Measurements from ENCODE around the gene JARID2.

DNA sequence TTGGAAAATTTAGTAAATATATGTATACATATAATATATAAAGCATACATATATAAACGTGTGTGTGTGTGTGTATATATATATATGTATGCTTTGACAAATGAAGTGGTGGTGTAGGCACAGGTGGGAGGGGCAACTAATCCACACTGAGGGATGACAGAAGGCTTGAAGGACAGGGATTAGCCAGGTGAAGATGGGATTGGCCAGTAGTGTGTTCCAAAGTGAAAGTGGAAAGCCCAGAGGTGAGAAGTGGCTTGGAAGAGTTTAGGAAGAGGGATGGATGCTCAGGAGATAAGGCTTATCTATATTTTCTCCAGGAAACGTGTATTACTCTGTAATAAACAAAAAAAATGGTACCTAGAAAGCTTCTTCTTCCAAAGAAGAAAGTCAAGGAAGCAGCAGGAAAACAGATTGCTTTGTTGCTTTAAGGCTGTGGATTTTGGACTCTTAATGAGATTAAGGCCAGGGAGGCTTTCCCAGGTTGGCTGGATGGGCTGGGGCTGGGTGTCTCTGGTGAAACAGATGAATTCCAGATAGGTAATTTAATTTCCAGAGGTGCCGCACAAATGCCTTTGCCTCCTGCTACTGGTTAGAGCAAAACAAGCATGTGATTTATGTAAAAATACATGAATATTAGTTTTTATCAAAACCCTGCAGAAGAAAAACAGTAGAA lies 63.9 kb downstream of the JARID2 start:
- TF ChIP-seq MEF2D (CRISPR knock-in tag; IDR thresholded peaks at IDR 0.05), result no peak
- TF ChIP-seq, protein P1, sequence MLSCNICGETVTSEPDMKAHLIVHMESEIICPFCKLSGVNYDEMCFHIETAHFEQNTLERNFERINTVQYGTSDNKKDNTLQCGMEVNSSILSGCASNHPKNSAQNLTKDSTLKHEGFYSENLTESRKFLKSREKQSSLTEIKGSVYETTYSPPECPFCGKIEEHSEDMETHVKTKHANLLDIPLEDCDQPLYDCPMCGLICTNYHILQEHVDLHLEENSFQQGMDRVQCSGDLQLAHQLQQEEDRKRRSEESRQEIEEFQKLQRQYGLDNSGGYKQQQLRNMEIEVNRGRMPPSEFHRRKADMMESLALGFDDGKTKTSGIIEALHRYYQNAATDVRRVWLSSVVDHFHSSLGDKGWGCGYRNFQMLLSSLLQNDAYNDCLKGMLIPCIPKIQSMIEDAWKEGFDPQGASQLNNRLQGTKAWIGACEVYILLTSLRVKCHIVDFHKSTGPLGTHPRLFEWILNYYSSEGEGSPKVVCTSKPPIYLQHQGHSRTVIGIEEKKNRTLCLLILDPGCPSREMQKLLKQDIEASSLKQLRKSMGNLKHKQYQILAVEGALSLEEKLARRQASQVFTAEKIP (CRISPR knock-in tag; IDR thresholded peaks at IDR 0.05; ENCODE audit: borderline replicate concordance), result no peak
- TF ChIP-seq, protein P2, sequence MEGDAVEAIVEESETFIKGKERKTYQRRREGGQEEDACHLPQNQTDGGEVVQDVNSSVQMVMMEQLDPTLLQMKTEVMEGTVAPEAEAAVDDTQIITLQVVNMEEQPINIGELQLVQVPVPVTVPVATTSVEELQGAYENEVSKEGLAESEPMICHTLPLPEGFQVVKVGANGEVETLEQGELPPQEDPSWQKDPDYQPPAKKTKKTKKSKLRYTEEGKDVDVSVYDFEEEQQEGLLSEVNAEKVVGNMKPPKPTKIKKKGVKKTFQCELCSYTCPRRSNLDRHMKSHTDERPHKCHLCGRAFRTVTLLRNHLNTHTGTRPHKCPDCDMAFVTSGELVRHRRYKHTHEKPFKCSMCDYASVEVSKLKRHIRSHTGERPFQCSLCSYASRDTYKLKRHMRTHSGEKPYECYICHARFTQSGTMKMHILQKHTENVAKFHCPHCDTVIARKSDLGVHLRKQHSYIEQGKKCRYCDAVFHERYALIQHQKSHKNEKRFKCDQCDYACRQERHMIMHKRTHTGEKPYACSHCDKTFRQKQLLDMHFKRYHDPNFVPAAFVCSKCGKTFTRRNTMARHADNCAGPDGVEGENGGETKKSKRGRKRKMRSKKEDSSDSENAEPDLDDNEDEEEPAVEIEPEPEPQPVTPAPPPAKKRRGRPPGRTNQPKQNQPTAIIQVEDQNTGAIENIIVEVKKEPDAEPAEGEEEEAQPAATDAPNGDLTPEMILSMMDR (CRISPR knock-in tag; IDR thresholded peaks at IDR 0.05), result no peak
- no peak for TF ChIP-seq SOX13 (IDR thresholded peaks at IDR 0.05)
- no peak for TF ChIP-seq SOX13 (CRISPR knock-in tag; conservative IDR thresholded peaks at IDR 0.05 in 1 of 2, IDR thresholded peaks at IDR 0.05 in 1 of 2)
- no peak for TF ChIP-seq FOSL1 (CRISPR knock-in tag; IDR thresholded peaks at IDR 0.05; ENCODE audit: borderline replicate concordance)
- no peak for TF ChIP-seq FOXK1 (CRISPR knock-in tag; IDR thresholded peaks at IDR 0.05; ENCODE audit: borderline replicate concordance, low read depth)
- TF ChIP-seq ZNF251 (CRISPR knock-in tag; IDR thresholded peaks at IDR 0.05), result no peak
- TF ChIP-seq, protein P3, sequence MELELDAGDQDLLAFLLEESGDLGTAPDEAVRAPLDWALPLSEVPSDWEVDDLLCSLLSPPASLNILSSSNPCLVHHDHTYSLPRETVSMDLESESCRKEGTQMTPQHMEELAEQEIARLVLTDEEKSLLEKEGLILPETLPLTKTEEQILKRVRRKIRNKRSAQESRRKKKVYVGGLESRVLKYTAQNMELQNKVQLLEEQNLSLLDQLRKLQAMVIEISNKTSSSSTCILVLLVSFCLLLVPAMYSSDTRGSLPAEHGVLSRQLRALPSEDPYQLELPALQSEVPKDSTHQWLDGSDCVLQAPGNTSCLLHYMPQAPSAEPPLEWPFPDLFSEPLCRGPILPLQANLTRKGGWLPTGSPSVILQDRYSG (CRISPR knock-in tag; IDR thresholded peaks at IDR 0.05), result no peak
- TF ChIP-seq CEBPB (IDR thresholded peaks at IDR 0.05; ENCODE audit: borderline replicate concordance, low read depth, low read length), result no peak
- TF ChIP-seq HMGA1 (CRISPR knock-in tag; conservative IDR thresholded peaks at IDR 0.05), result no peak
- no peak for TF ChIP-seq ETV5 (CRISPR knock-in tag; IDR thresholded peaks at IDR 0.05; ENCODE audit: borderline replicate concordance)

Measured in HepG2 (cell line).